GM19023 (cell line): Measurements from ENCODE around the gene ISLR2.

ENCODE experiments used
- ATAC-seq: cut with Tn5 transposase; IDR thresholded peaks from one replicate; pipeline ENCODE4 v1.9.1; 2021; ENCODE audit warnings: mild to moderate bottlenecking, moderate library complexity; ENCODE audit not compliant: unreplicated experiment

Gene ISLR2

DNA sequence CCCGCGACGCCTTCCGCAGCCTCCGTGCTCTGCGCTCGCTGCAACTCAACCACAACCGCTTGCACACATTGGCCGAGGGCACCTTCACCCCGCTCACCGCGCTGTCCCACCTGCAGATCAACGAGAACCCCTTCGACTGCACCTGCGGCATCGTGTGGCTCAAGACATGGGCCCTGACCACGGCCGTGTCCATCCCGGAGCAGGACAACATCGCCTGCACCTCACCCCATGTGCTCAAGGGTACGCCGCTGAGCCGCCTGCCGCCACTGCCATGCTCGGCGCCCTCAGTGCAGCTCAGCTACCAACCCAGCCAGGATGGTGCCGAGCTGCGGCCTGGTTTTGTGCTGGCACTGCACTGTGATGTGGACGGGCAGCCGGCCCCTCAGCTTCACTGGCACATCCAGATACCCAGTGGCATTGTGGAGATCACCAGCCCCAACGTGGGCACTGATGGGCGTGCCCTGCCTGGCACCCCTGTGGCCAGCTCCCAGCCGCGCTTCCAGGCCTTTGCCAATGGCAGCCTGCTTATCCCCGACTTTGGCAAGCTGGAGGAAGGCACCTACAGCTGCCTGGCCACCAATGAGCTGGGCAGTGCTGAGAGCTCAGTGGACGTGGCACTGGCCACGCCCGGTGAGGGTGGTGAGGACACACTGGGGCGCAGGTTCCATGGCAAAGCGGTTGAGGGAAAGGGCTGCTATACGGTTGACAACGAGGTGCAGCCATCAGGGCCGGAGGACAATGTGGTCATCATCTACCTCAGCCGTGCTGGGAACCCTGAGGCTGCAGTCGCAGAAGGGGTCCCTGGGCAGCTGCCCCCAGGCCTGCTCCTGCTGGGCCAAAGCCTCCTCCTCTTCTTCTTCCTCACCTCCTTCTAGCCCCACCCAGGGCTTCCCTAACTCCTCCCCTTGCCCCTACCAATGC, 45.1 kb downstream of the ISLR2 start:
- no peak for ATAC-seq

DNA sequence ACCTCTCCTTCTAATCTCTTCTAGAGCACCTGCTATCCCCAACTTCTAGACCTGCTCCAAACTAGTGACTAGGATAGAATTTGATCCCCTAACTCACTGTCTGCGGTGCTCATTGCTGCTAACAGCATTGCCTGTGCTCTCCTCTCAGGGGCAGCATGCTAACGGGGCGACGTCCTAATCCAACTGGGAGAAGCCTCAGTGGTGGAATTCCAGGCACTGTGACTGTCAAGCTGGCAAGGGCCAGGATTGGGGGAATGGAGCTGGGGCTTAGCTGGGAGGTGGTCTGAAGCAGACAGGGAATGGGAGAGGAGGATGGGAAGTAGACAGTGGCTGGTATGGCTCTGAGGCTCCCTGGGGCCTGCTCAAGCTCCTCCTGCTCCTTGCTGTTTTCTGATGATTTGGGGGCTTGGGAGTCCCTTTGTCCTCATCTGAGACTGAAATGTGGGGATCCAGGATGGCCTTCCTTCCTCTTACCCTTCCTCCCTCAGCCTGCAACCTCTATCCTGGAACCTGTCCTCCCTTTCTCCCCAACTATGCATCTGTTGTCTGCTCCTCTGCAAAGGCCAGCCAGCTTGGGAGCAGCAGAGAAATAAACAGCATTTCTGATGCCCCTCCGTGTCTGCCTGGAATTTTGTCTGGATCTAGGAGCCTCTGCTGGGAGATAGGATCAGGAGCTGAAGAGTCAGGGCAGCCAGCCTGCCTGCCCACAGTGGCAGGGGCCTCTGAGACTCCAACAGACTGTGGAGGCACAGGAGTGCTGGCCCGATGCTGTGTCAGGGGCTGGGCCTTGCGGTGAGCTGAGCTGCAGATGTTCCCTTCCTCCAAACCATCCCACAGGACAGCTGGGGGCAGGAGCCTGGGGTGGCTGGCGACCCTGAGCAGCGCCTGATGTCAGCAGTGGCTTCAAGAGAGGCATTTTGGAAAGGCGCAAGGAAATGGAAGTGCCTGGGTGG, 46.2 kb downstream of the ISLR2 start:
- ATAC-seq: no peak

DNA sequence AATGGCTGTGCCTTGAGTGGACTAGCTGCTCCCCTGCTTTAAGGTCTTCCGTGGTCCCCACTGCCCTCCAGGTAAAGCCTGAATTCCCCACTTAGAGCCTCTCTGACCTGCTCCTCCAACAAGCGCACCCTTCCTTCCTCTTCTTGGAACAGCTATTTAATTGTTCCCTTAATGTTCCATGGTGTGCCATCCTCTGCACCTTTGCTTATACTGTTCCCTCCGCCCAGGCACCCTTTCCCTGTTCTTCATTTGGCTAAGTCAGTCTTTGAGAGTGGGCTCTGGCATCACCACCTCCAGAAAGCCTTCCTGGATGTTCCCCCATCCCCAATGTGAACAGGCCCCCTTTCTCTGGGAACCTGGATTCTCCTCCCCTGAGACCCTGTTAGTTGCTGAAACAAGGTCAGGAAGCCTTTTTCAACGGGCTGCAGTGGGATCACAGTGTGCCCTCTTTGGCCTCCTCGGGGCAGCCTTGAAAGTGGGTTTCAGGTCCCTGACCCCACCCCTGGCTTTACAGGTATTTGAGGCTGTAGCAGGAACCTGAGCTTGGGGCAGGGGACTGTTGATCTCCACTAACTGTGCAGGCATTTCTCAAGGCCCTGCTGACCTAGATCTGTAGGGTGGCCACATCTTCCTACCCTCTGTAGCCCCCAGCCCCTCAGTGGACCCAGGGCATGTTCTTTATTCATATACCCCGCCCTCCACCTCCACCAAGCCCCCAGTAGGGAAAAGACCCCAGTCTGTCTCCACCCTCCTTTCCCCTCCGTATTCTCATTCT, 48.1 kb downstream of the ISLR2 start:
- ATAC-seq: no peak

DNA sequence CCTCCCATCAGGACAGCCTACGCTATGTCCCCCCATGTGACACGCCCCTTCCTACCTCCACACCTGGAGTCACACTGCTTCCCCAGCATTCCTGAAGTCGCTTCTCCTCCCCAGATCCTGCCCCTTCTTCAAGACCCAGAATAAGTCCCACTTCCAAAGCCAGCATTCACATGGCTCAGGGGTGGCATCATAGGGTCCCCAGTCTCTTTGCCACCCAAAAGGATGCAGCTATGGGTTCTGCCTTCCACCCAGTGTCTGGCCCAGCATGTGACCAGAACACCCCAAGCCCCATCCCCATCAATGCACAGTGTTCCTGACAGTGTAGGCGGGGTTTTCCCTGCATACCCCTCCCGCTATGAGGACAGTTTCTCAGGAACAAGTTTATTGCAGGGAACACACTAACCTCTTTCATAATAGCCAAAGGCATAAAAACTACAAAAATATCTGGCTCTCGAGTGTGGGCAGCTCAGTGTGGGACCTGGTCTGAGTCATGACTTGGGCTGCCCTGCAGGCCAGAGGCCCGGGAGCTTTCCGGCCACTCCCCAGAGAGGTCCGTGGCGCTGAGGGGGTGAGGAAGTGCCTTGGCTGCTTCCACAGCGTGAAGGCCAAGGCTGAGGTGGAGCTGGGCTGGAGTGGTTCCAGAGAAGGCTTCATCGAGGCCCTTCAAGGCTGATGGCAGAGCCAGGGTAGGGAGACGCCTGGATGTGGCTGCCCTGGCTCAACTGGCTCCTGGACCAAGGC, 48.9 kb downstream of the ISLR2 start:
- ATAC-seq: no peak

DNA sequence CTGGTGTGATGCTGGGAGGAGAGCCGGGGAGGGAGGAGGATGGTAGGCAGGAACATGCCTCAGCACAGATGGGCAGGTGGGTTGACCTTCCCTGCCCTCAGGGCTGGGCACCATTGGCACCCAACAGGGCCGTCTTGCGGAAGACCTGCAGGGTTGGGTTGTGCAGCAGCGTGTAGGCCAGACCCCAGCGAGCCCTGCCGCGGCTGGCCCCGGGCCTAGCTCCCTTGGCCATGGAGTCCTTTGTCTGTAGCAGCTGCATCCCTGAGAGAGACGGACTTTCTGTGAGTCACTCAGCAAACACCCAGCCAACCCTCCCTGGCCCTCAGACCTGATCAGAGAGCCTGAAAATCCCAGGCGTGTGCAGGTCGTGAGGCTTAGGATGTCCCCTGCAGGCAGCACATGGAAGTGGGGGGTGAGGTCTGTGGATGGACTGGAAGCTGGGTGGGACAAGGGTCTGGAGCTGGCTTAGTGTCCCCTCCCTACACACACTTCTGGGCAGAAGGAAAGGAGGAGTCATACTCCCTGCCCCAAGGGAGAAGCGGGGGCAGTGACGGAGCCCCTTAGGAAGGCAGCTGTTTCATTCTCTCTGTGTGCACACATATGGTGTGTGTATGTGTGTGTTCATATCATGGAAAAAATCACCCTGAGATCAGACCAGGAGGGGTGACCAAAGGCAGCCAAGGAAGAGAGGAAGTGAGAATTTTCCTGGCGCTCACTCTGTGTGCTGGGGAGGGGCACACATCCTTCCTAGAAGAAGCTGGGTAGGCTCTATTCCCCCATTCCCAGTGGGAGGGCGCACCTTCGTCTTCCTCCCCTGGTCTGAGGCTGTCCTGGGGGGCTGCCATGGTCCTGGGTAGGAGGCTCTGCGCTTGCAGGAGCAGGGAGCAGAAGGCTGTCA, 49.8 kb downstream of the ISLR2 start:
- no peak for ATAC-seq

DNA sequence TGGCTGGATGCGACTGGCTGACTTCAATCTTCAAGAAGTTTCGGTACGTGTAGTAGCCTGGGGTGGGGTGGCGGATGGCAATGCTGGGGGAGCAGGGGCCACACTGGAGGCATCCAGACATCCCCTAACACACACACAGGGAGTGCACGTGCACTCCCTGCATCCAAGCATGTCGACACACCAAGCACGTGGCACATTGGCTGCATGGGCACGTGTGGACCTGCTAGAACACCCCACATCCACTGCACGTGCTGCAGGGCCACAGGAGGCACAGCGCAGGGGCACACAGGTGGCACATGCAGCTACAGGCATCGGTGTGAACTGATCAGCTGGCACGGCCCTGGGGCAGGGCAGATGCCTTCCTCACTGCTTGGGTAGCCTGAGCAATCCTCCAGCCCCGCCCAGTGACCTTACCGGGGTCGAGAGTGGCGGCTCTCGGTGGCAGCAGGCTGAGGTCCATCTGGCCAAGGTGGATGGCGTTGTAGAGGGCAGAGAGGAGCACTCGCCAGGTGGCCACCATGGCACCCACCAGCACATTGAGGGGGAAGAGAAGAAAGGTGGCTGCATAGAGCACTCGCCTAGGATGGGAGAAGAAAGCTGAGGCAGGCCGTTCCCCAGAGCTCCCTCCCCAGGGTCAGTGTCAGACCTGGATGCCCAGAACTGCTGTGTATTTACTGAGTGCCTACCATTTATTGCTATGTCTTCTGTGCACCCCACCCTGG, 50.7 kb downstream of the ISLR2 start:
- ATAC-seq: no peak

DNA sequence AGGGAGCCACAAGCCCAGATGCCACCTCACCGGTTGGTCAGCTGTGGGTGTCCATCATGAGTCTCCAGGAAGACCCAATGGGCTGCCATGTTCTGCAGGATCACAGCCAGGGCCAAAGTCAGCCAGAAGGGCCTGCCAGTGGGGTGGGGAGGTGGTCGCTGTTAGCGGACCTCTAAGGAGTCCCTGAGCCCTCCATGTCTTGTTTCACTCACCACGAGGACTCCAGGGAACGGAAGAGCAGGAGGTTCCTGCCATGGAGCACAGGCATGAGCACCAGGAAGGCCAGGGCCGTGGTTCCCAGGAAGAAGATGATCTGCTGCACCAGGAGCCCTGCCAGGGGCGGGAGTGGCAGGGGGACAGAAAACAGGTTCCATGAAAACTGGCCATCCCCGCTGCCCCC, 51.7 kb downstream of the ISLR2 start:
- no peak for ATAC-seq

DNA sequence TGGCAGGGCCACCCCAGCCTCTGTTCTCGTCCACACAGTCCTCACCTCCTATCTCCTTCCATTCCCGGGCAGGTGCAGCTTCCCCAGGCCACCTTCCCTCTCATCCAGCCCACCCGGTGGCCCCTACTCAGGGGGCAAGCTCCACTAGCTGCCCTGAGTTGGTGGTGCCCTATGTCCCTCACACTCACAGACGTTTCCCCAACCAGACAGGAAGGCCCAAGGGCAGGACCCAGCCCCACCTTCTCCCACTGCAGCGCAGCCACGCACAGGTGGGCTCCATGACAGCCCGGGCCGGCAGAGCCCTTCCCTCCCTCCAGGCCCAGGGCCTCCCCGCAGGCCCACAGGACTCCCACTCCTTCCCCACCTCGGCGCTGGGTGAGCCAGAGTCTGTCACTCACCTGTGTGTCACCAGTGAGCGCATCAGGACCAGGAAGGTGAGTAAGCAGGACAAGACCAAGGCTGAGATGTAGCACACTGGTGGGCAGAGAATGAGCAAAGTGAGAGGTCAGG, 54.3 kb downstream of the ISLR2 start:
- no peak for ATAC-seq

DNA sequence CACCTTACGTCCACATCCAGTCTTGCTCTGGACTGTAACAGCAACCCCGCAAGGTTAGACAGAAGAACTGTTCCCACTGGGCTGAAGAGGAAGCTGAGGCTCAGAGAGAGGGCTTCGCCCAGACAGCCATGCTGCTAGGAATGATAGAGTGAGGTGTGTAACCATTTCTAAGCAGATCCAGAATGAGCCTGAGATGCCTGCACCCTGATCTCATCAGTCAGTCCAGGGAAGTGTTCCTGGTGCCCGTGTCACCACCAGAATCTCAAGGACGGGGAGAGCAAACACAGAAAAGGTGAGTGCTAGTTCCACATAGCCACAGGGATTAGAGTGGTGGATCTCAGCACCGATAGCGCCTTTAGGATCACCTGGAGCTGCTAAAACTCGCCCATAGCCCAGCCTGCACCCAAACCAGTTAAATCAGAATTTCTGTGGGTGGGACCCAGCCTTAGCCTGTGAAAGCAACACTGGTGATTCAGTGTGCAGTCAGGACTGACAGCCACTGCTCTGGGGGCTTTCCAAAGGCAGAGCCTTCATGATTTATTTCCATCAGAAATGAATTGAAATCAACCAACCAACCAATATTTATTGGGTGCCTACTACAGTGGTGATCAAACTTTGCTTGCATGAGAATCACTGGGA, 55.4 kb downstream of the ISLR2 start:
- no peak for ATAC-seq
